Large intestine (tissue), 3 donors: Measurements from ENCODE around the gene OLIG1. TPM values are rescaled to one million over a fixed set of nuclear protein-coding genes. Genes with fewer than 3 reads are reported as not detected.

Source experiments
- DNase-seq, 2 donors: peaks; one replicate each; pipeline versions ENCODE4 v3.0.0 to v3.0.0-alpha.2; 2013
- H3K27ac ChIP-seq: one replicate; pipeline ENCODE4 v1.5.1; 2013; ENCODE audit warnings: low read length
- H3K27me3 ChIP-seq: 2 replicates; pipeline ENCODE4 v1.6.1; 2013; ENCODE audit warnings: low read length; ENCODE audit not compliant: control insufficient read depth, insufficient read depth
- H3K36me3 ChIP-seq: 2 replicates; pipeline ENCODE4 v1.6.1; 2013; ENCODE audit warnings: low read length; ENCODE audit not compliant: control insufficient read depth, insufficient read depth
- H3K4me1 ChIP-seq: one replicate; pipeline ENCODE4 v1.6.1; 2013; ENCODE audit warnings: low read length; ENCODE audit not compliant: control insufficient read depth, insufficient read depth
- H3K4me3 ChIP-seq: one replicate; pipeline ENCODE4 v1.5.1; 2013; ENCODE audit warnings: low read length
- H3K9me3 ChIP-seq: one replicate; pipeline ENCODE4 v1.6.1; 2013; ENCODE audit warnings: mild to moderate bottlenecking, low read depth, low read length, moderate library complexity; ENCODE audit not compliant: control insufficient read depth
- WGBS: methylation state at CpG from one replicate; pipeline ENCODE4 v1.1.5; 2013; ENCODE audit warnings: low lambda C conversion rate; ENCODE audit not compliant: insufficient coverage; 5-methylcytosine and 5-hydroxymethylcytosine counted together
- polyA plus RNA-seq: library from polyadenylated mRNA; unstranded; fragments of 120-200 nt; gene quantifications from one replicate; pipeline ENCODE4 v1.2.1, GENCODE V29; 2013

The OLIG1 gene
- polyA plus RNA-seq, 1 donor: 0.01 TPM

DNA sequence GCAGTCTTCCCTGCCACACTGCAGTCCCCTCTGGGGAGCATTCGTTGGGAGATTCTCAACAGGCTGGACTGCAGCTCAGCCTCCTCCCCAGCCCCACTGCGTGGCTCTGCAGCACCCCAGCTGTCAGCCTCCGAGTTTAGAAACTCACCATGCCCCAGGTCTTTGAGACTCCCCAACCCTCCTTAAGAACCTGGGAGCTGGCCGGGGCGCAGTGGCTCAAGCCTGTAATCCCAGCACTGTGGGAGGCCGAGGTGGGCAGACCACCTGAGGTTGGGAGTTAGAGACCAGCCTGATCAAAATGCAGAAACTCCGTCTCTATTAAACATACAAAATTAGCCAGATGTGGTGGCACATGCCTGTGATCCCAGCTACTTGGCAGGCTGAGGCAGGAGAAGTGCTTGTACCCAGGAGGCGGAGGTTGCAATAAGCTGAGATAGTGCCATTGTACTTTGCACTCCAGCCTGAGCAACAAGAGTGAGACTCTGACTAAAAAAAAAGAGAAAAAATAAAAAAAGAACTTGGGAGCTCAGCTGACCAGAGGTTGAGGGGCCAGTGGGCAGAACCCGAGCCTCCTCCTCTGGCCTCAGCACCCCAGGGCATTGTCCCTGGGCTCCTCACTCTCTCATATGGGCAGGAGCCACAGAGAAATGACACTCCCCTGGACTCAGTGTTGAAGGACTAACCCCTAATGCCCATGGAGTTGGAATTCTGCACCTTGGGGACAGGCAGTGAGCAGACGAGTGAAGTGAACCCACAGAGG, 38.6 kb upstream of the OLIG1 start:
- peaks cover 10% of the 10 kb centered on the region for H3K9me3 ChIP-seq
- H3K27ac ChIP-seq: no peak overlapping the region
- 0% methylated on average over 1 of the region's 10 CpGs for WGBS
- peaks cover 6% of the 10 kb centered on the region for H3K4me1 ChIP-seq
- peak; percentile 57 to 61 for DNase-seq
- no peak overlapping the region for H3K4me3 ChIP-seq
- peaks cover 95% of the 10 kb centered on the region for H3K27me3 ChIP-seq
- H3K36me3 ChIP-seq: no peaks in the 10 kb centered on the region

GRCh38 chr21:33032434-33033047, 37.4 kb upstream of the OLIG1 start:
- H3K4me1 ChIP-seq: peaks cover 6% of the 10 kb centered on the region
- DNase-seq: no peak
- H3K27ac ChIP-seq: no peak overlapping the region
- 17% methylated on average over 3 of the region's 10 CpGs for WGBS
- peaks cover 97% of the 10 kb centered on the region for H3K27me3 ChIP-seq
- no peaks in the 10 kb centered on the region for H3K36me3 ChIP-seq
- H3K9me3 ChIP-seq: peaks cover 3% of the 10 kb centered on the region
- H3K4me3 ChIP-seq: no peak overlapping the region

- H3K9me3 ChIP-seq: peaks cover 3% of the 10 kb centered on the region
- no CpG with 5 or more reads among the region's 76 CpGs for WGBS
- H3K4me3 ChIP-seq: no peak overlapping the region
- peaks cover 6% of the 10 kb centered on the region for H3K4me1 ChIP-seq
- H3K36me3 ChIP-seq: no peaks in the 10 kb centered on the region
- H3K27me3 ChIP-seq: peaks cover 93% of the 10 kb centered on the region
- no peak overlapping the region for H3K27ac ChIP-seq
- DNase-seq: no peak
Measured at GRCh38 chr21:33033094-33033951, 36.6 kb upstream of the OLIG1 start.

DNA sequence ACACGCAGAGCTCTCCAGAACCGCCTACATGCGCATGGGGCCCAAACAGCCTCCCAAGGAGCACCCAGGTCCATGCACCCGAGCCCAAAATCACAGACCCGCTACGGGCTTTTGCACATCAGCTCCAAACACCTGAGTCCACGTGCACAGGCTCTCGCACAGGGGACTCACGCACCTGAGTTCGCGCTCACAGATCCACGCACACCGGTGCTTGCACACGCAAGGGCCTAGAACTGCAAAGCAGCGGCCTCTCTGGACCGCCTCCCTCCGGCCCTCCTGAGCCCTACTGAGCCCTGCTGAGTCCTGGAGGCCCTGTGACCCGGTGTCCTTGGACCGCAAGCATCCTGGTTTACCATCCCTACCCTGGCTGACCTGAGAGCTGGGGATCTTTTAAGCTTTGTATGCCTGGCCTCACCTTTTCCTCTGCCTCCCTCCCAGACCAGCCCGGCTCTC, 36.0 kb upstream of the OLIG1 start:
- H3K4me1 ChIP-seq: peaks cover 6% of the 10 kb centered on the region
- H3K36me3 ChIP-seq: no peaks in the 10 kb centered on the region
- H3K27me3 ChIP-seq: peaks cover 87% of the 10 kb centered on the region
- no CpG with 5 or more reads among the region's 20 CpGs for WGBS
- DNase-seq: no peak
- H3K9me3 ChIP-seq: peaks cover 3% of the 10 kb centered on the region
- H3K27ac ChIP-seq: no peak overlapping the region
- H3K4me3 ChIP-seq: no peak overlapping the region

DNA sequence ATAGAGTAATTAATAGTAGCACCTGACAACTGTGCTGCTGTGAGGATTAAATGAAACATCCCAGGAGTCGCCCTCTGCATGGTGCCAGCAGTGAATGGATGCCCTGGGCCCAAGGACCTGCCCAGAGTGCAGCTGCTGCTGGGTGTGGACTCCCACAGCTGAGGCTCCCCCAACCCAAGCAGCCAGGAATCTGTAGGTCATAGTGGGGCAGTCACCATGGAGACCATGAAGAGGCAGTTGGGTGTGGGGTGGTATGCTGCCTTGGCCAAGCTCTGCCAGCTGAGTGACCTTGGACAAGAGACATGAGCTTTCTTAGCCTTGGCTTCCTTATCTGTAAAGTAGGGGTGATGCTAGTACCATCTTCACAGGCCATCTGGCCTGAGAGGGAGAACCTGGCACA, 34.8 kb upstream of the OLIG1 start:
- Histone ChIP-seq H3K27ac (no peak overlapping the region), H3K27me3 (peaks cover 79% of the 10 kb centered on the region), H3K9me3 (peaks cover 3% of the 10 kb centered on the region), H3K36me3 (no peaks in the 10 kb centered on the region), H3K4me1 (peaks cover 6% of the 10 kb centered on the region), H3K4me3 (no peak overlapping the region)
- WGBS: no CpG with 5 or more reads among the region's 1 CpG
- DNase-seq: no peak

GRCh38 chr21:33036430-33037162, 33.3 kb upstream of the OLIG1 start:
- peaks cover 5% of the 10 kb centered on the region for H3K4me1 ChIP-seq
- peaks cover 72% of the 10 kb centered on the region for H3K27me3 ChIP-seq
- DNase-seq: no peak

DNA sequence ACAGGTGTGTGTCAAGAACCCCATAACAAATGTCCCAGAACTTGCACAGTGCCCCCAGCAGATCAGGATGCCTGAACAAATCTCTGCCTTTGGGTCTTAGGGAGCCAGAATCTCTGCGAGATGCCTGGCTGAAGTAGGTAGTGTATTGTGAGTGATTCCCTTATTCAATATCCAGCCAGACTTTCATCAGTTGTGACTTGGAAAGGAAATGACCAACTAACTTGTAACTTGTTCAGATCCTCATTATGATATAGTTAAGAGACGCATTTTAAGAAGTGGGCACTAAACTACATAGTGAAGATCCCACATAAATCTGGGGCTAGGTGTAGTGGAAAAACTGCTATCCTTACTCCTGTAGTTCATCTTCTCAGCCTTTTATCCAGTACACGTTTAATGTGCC, 32.4 kb upstream of the OLIG1 start:
- no peak overlapping the region for H3K4me3 ChIP-seq
- no peak for DNase-seq
- no peak overlapping the region for H3K27ac ChIP-seq
- WGBS: no CpG with 5 or more reads among the region's 3 CpGs
- H3K36me3 ChIP-seq: no peaks in the 10 kb centered on the region
- H3K27me3 ChIP-seq: peaks cover 68% of the 10 kb centered on the region
- H3K9me3 ChIP-seq: peaks cover 3% of the 10 kb centered on the region
- no peaks in the 10 kb centered on the region for H3K4me1 ChIP-seq

More at GRCh38 chr21:33036430-33037162, 33.3 kb upstream of the OLIG1 start:
- Histone ChIP-seq H3K9me3 (peaks cover 3% of the 10 kb centered on the region), H3K27ac (no peak overlapping the region), H3K4me3 (no peak overlapping the region), H3K36me3 (no peaks in the 10 kb centered on the region)
- WGBS: 10% methylated on average over 2 of the region's 11 CpGs

GRCh38 chr21:33039536-33039935, 30.4 kb upstream of the OLIG1 start:
- no peaks in the 10 kb centered on the region for H3K36me3 ChIP-seq
- no peak overlapping the region for H3K4me3 ChIP-seq
- H3K27ac ChIP-seq: no peak overlapping the region
- no peaks in the 10 kb centered on the region for H3K9me3 ChIP-seq
- no peak for DNase-seq
- H3K4me1 ChIP-seq: no peaks in the 10 kb centered on the region
- no CpG with 5 or more reads among the region's 7 CpGs for WGBS
- H3K27me3 ChIP-seq: peaks cover 59% of the 10 kb centered on the region

DNA sequence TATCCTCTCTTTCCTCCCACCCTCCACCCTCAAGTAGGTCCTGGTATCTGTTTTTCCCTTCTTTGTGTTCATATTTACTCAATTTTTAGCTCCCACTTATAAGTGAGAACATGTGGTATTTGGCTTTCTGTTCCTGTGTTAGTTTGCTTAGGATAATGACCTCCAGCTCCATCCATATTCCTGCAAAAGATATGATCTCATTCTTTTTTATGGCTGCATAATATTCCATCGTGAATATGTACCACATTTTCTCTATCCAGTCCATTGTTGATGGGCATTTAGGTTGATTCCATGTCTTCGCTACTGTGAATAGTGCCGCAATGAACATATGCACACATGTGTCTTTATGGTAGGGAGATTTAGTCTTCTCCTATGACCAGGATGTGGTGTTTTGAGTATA, 29.7 kb upstream of the OLIG1 start:
- Histone ChIP-seq H3K36me3 (no peaks in the 10 kb centered on the region), H3K9me3 (no peaks in the 10 kb centered on the region), H3K4me1 (no peaks in the 10 kb centered on the region), H3K27ac (no peak overlapping the region), H3K27me3 (peaks cover 55% of the 10 kb centered on the region), H3K4me3 (no peak overlapping the region)
- no peak for DNase-seq
- WGBS: no CpG with 5 or more reads among the region's 3 CpGs

- no CpG with 5 or more reads among the region's 2 CpGs for WGBS
- Histone ChIP-seq H3K36me3 (no peaks in the 10 kb centered on the region), H3K4me3 (no peak overlapping the region), H3K27ac (no peak overlapping the region), H3K27me3 (peaks cover 43% of the 10 kb centered on the region), H3K9me3 (no peaks in the 10 kb centered on the region), H3K4me1 (no peaks in the 10 kb centered on the region)
- no peak for DNase-seq
Measured at GRCh38 chr21:33041981-33042380, 28.0 kb upstream of the OLIG1 start.
